GM10248 (cell line): ENCODE measurements around the gene MTRF1L.
A peak's percentile ranks its signal among the peaks of the same experiment; 100 is the strongest.
"Not testable (repeated sequence)": the region's sequence is repeated elsewhere in the genome, so short reads cannot be mapped to it uniquely, and the experiment has no call there.

Experiments used
- CTCF ChIA-PET: fragments of 300-600 bp; sonication (Branson Sonifier 250); formaldehyde crosslinking; extraction: SDS; loops from one replicate; lab custom pipeline; 2021; ENCODE audit warnings: antibody characterized with exemption; lab: Yijun Ruan, JAX
- POLR2A ChIA-PET: fragments of 350-650 bp; sonication (Branson Sonifier 250); formaldehyde crosslinking; extraction: SDS; loops from one replicate; lab custom pipeline; 2020; ENCODE audit warnings: antibody characterized with exemption; lab: Yijun Ruan, JAX
- DNase-seq: peaks from one replicate; pipeline ENCODE4 v3.0.0; 2012; ENCODE audit errors: extremely low spot score
- TF ChIP-seq, protein P1 (sequence below): IDR thresholded peaks from 2 replicates; pipeline ENCODE4 v1.5.1; 2012; ENCODE audit warnings: mild to moderate bottlenecking, low read depth; ENCODE audit errors: extremely low read depth, missing control alignments, control extremely low read depth

Gene MTRF1L

GRCh38 chr6:152969688-152970418 lies 32.7 kb downstream of the MTRF1L start:
- POLR2A ChIA-PET, result no interaction called here

GRCh38 chr6:152966168-152966894 lies 36.2 kb downstream of the MTRF1L start:
- CTCF ChIA-PET, result interaction anchor here (1.1 kb wide), 1 partner anchor 11 kb away, joined by 3 read pairs; no protein-coding TSS in a partner anchor
- POLR2A ChIA-PET, result not testable (repeated sequence)

More at GRCh38 chr6:152969688-152970418, 32.7 kb downstream of the MTRF1L start:
- CTCF ChIA-PET, result interaction anchor here (1.2 kb wide), 1 partner anchor 9 kb away, joined by 5 read pairs; no protein-coding TSS in a partner anchor
- no peak for DNase-seq
- TF ChIP-seq, protein P1, sequence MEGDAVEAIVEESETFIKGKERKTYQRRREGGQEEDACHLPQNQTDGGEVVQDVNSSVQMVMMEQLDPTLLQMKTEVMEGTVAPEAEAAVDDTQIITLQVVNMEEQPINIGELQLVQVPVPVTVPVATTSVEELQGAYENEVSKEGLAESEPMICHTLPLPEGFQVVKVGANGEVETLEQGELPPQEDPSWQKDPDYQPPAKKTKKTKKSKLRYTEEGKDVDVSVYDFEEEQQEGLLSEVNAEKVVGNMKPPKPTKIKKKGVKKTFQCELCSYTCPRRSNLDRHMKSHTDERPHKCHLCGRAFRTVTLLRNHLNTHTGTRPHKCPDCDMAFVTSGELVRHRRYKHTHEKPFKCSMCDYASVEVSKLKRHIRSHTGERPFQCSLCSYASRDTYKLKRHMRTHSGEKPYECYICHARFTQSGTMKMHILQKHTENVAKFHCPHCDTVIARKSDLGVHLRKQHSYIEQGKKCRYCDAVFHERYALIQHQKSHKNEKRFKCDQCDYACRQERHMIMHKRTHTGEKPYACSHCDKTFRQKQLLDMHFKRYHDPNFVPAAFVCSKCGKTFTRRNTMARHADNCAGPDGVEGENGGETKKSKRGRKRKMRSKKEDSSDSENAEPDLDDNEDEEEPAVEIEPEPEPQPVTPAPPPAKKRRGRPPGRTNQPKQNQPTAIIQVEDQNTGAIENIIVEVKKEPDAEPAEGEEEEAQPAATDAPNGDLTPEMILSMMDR, result no peak

DNA sequence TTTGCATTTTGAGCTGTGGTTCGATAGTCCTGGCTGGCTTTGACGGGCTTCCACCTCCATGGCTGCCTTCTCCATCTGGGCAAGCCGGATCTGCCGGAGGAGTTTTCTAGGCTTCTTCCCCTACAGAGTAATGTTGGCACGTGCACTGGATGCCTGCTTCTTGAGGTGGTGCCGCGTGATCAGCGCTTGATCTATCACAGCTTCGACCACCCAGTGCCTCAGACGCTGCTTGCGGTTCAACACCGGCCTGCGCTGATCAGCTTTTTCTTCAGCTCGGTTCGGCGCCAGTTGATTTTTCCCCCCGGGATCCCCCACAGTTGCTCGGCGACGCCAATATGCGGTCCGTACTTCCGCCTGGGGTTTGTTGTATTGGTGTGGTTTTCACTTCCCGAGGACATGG lies 43.2 kb downstream of the MTRF1L start:
- TF ChIP-seq, protein P1, result no peak
- ChIA-PET POLR2A (no interaction called here), CTCF (interaction anchor here (1.3 to 3.8 kb wide), 2 partner anchors 8 to 11 kb away, joined by 5 to 22 read pairs; no protein-coding TSS in a partner anchor)
- DNase-seq, result no peak

More at GRCh38 chr6:152966168-152966894, 36.2 kb downstream of the MTRF1L start:
- DNase-seq, result not testable (repeated sequence)

GRCh38 chr6:152957796-152958195 lies 44.7 kb downstream of the MTRF1L start:
- POLR2A ChIA-PET, result no interaction called here
- no peak for DNase-seq
- CTCF ChIA-PET, result interaction anchor here (1.3 to 3.8 kb wide), 4 partner anchors 9 to 67 kb away, joined by 3 to 22 read pairs (median 4); no protein-coding TSS in a partner anchor
- TF ChIP-seq, protein P1, result no peak

DNA sequence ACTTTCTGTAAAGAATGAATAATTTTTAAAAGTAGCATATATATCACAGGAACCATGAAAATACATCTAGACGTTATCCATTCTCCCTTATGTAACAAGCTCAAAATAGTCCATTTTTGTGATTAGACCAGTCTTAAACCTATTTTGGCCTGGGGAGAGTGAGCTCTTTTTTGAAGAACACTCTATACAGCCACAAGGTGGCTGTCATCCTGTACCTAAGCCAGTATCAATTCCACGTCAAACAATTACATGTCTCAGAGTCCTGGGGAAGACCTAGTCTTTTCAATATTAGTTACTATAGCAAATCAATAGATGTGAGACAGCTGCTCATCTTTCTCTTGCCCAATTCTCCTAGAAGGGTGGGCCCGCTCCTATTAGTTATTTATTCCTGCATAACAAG lies 48.1 kb downstream of the MTRF1L start:
- ChIA-PET CTCF (interaction anchor here (0.6 to 2.8 kb wide), 25 partner anchors 10 to 359 kb away, joined by 3 to 45 read pairs (median 4); partner anchors contain the start of gene FBXO5), POLR2A (interaction anchor here (1.1 kb wide), 1 partner anchor 28 kb away, joined by 5 read pairs; the partner anchor contains the start of gene FBXO5)
- DNase-seq, result peak; percentile 15
- TF ChIP-seq, protein P1, result peak; percentile 24

DNA sequence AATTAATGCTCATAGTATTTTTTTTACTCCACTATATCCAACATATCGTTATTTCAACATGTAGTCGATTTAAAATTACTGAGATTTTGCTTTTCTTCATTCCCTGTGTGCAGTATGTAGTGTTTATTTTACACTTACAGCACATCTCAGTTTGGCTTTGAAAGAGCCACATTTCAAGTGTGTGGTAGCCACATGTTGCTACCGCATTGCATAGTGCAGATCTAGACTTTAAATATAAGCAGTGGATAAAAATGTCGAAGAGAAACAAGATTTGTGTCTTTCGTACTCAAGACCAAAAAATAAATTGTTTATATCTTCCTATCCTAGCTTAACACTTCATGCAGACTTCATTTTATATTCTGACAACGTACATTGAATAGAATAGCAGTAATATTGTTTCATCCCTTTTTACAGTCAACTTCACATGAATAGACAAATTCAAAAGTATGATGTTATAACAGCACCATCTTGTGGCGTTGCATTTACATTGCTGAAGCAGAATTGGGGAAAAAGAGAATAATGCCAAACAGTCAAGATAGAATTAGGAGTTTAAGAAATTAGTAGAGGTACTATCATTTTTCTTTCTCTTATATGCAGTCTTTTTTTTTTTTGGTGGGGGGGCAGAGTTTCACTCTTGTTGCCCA lies 49.5 kb downstream of the MTRF1L start:
- CTCF ChIA-PET, result interaction anchor here (1.2 to 2.2 kb wide), 2 partner anchors 63 to 89 kb away, joined by 3 to 12 read pairs; no protein-coding TSS in a partner anchor
- DNase-seq, result peak; percentile 34

More for the DNA sequence above, 49.5 kb downstream of the MTRF1L start:
- TF ChIP-seq, protein P1, result peak; percentile 49
- POLR2A ChIA-PET, result no interaction called here
